HG03460 (cell line): ENCODE results near the gene HELZ2.

ENCODE experiments used
- ATAC-seq: cut with Tn5 transposase; IDR thresholded peaks from one replicate; pipeline ENCODE4 v1.9.1; 2021; ENCODE audit not compliant: unreplicated experiment

Gene HELZ2

DNA sequence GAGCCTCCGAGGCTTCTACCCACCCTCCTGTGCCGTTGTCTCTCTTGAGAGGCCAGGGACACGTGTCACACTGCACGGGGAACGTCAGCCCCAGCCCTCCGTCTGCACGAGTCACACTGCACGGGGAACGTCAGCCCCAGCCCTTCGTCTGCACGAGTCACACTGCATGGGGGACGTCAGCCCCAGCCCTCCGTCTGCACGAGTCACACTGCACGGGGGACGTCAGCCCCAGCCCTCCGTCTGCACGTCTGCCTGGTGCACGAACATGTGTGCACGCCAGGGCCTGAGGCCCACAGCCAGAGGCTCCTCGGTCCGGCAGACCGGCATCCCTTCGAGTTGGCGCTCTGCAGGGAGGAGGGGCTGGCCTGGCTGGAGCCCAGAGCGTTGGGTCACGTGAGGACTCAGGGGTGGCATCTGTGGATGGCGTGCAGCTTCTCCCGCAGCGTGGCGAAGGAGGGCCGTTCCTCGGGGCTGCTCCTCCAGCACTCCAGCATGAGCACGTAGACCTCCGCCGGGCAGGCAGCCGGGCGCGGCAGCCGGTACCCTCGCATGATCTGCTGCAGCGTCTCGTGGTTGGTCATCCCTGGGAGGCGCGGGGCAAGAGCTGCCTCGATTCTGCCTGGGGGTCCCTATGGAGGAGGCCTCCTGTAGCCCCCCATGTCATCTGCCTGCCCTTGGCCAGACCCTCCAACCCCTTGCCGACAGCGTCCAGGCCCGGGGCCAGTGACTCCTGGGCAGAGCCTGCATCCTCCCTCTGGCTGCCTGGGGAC, 33.4 kb downstream of the HELZ2 start:
- ATAC-seq: no peak

DNA sequence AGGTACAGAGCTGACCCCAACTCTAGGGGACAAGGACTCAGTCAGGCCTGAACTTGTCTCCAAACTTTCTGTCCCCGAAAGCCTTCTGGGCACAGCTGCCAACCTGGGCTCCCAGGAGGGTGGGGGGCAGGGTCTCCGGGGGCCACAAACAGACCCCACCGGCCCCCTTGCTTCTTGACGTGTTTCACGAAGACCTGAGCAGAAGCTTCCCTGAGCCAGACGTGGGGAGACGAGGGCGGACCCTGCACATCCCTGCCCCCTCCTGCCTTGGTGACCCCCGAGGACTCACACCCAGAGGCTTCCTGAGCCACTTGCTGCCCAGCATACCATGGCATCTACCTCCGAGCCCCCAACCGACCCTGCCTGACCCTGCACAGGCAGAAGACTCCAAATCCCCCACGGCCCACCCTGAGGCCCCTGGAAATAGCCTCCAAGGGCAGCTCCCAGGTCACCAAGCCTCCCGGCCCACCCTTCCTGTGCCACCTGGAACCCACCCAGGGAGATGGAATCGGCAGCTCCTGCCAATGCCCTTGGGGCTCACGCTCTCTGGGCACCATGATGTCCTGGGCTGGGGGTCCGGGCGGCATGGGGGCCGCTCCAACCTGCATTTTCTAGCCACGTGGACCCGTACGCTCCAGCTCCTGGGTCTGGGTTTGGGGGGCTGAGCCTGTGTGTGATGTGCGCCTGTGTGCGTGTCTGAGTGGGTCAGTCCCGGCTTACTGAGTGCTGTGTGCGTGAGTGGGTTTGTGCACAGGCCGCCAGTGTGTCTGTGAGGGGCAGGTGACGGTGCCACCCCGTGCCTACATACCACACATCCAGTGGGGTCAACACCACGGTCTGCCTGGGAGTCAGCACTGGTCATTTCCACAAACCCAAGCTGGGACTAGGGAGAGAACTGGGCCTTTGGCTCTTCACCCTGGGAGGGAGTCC, 34.3 kb downstream of the HELZ2 start:
- ATAC-seq: no peak

DNA sequence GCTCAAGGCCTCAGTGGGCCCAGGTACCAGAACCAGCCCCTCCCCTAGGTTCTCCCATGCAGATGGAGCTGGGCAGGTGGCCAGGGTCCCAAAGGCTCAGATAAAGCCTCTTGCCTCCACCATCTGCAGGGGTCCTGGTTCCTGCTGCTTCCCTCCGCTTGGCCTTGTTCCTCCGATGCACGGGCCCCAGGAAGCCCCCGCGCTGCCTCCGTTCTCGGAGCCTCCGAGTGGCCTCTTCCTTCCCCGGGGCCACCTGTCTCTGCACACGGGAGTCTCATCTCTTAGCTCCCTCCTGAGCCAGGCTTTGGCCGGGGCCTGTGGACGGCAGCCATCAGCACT, 35.0 kb downstream of the HELZ2 start:
- ATAC-seq: no peak

DNA sequence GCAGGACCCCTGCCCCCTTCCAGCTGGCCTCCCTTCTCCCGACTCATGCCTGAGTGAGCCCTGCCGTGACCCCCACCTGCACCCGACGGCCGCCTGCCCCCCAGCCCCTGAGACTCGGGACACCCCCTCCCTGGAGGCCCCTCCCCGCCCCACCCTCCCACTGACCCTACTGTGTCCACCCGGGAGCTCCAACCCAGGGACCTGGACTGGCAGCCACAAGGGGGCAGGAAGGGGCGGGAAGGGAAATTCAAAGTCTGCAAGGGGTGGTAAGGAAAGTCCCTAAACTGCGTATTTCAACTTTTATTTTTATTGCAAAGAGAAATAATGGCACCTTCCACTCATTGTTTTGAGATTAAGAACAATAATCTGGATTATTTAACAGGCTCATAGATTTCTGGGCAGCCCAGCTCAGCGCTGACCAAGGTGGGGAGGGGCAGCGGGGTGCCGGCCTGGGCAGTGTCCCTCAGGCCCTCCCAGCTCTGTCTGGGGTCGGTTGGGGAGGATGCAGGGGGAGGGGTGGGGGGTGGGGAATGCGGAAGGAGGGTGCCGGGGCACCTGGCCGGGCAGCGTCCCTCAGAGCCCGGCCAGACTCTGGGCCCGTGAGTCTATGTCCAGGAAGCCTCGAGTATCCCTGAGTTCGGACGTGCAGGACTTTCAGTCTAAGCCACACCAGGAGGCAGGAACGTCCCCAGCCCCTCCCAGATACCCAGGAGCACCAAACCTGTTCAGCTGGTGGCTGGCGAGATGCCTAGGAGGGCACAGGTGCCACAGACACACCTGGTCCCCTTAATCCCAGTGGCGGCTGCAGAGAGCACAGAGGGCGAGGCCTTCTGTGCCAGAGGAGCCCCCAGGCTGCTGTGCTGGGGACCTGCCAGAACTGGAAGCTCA, 35.6 kb downstream of the HELZ2 start:
- no peak for ATAC-seq

DNA sequence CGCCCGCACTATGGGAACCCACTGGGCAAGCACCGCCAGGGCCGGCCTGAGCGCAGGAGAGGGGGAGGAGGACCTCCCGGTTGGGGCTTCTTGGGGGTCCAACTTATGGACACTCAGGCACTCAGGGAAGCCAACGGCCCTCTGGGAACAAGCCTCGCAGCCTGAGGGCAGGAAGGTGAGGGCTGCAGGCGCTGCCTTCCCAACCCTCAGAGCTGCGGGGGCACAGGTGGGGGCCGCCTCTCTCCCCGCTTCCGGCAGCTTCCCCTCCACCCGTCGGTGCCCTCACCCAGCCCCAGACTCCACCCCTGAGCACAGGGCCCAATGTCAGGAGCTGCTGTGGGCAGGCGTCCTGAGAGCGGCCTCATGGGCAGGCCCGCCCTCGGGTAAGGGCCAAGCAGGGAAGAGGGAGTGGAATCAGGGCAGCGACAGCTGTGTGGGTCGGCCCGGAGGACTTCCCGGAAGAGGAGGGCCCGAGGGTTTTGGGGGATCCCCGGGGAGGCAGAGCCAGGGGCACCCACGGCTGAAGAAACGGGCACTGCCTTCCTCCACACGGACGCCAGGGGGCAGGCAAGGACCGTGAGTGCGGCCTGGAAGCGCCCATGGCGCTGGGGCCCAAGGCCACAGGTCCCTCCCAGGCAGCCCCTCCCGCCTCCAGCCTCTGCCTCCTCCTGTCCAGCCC, 36.4 kb downstream of the HELZ2 start:
- peak; percentile 86 for ATAC-seq

DNA sequence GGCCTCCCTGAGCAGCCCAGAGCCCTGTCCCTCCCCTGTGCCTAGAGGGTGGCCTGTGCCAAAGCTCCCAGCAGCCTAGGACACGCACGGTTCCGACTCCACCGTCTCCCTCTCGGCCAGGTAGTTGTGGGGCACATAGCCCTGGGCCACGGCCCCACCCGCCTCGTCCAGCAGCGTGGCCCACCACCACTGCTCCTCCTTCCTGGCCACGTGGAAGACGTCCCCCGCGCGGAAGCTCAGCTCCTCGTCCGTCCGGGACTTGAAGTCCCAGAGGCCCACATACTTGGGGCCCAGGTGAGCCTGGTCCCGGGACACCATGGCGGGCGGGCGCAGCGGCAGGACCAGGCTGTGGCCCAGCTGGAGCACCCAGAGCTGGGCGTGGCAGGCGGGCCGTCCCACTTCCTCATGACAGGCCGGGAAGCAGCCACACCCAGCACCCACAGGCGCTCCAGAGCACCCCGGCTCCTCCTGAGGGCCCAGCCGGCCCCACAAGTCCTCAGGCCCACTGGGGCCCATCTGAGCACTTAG, 37.0 kb downstream of the HELZ2 start, which contains the start of gene PTK6:
PTK6 (minus strand) TSS at position 380 of the 528 bp plus-strand sequence; CDS start at position 318, 62 bp downstream.
- peak; percentile 24 for ATAC-seq

DNA sequence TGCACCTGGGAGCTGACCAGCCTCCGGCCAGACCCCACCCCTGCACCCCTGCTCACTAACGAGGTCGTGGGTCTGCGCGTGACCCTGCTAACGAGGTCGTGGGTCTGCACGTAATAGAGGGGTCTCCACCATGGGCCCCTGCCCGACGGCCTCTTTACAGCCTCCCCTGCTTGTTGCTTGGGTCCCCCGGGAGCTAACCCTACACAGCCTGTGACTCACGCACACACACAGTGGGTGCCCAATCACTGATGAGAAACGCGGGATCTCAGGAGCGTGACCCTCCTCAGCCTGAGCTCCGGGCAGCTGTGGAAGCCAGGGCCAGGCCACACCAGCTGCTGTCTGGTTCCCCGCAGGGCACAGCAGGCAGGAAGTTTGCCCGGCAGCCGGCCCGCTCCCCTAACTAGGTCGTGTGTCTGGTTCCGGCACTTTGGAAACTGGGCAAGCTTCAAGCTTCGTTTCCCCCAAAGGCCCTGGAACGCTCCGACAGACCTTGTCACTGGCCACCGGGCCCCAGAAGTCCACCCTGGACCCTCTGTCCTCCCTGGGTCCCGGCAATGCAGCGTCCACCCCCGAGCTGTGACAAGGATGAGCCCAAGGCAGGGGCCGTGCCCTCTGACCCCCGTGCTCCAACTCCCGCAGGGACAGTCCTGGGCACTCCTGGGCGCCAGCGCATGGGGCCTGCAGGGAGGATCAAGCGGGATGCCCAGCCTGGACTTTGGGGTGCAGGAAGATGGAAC, 37.6 kb downstream of the HELZ2 start:
- ATAC-seq: no peak

DNA sequence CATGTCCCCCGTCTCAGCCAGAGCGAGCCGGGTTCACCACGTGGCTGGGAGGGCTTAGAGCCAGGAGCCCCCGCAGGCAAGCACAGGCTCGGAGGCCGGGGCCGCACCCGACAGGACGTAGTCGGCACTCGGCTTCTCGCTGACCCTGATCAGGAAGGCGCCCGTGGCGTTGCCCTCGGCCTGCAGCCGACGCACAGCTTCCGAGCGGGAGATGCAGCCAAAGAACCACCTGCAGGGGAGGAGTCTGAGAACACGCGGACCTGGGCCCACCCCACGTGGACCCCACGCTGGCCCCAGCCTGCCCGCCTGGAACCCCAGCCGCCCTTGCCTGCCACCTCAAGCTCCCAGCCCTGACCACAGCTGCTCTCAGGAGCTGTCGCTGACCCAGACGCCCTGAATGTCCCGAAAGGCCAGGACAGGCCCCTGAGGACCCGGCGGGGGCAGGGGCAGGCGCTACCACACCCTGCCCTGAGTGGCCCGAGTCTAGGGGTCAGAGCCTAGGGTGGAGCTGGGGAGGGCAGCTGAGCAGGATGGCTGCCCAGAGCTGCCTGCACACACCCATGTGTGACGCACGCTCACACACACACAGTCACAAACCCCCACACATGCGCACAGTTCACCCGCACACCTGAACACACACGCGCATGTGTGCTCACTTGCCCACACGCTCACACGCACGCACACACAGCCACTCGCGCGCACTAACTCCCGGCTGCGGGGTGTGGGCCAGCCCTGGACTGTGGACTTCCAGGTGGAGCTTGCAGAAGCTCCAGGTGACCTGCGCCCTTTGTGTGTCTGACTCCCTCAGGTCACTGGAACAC, 39.0 kb downstream of the HELZ2 start:
- no peak for ATAC-seq

DNA sequence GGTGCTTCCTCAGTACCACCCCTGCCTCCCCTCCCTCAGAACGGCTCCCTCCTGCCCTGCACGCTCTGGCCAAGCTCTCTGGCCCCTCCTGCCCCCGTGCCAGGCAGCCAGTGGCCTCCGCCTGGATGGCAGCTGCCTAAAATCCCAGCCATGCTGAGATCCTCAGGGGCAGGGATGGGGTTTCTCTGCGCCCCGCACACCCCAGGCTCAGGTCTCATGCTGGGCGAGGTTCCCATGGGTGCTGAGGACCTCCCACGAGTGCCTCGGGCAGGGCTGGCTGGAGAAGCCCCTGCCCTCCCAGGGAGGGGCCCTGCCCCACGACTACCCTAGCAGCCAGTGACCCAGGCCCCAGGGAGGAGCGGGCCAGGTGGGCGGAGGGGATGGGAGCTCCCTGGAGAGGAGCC, 39.6 kb downstream of the HELZ2 start:
- ATAC-seq: no peak

DNA sequence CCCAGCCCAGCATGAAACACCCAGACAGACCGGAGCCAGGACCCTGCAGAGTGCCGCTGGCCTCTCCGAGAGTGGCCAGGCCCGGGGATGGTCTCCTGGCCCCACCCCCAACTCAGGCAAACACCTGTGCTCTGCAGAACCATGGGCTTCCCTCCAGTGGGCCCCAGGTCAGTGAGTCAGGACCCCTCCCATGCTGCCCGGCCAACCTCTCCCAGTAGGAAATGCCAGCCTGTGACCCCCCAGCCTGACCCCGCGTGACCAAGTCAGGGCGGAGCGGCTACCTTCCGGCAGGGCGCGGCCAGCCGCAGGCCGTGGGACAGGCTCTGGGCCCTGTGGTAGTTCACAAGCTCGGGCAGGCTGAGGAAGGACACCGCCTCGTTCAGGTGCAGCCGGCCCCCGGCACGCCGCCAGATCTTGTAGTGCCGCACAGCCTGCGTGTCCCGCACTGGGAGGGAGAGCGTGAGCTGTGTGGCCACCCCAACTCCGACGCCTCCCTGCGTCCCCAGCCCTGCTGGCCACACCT, 40.1 kb downstream of the HELZ2 start:
- no peak for ATAC-seq

DNA sequence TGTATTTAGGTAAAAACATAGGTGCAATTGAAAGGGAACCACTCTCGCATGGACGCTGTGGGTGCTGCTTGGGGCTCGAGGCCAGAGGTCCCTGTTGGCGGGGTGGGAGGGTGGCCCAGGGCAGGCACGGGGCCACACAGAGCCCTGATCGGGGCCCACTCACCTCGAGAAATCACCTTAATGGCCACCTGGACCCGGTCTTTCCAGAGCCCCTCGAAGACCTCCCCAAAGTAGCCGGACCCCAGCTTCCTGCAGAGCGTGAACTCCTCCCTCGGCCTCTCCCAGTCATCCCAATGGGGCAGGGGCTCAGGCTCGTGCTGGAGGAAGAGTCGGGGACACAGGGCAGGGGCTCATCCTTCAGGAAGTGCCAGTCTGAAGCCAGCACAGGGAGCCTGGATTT, 40.7 kb downstream of the HELZ2 start:
- no peak for ATAC-seq

DNA sequence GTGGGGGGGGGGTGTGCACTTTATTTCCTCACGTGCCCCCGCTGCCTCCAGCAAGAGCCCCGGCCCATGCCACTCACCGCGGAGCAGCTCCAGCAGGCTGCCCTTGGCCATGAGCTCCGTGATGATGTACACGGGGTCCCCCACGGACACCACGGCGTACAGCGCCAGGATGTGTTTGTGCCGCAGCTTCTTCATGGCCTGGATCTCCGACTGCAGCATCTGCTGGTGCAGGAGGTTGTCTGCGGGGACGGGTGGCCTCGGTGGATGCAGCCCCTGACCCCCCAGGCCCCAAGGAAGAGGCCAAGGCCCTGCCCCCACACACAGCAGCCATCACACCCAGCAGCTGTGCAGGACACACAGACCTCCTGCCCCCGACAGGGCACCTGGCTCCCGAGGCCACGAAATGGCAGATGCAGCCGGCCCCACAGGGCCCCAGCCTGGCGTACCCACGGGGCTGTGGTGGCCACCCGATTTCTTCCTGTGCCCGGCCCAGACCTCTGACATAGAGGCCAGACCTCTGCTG, 41.5 kb downstream of the HELZ2 start:
- no peak for ATAC-seq

DNA sequence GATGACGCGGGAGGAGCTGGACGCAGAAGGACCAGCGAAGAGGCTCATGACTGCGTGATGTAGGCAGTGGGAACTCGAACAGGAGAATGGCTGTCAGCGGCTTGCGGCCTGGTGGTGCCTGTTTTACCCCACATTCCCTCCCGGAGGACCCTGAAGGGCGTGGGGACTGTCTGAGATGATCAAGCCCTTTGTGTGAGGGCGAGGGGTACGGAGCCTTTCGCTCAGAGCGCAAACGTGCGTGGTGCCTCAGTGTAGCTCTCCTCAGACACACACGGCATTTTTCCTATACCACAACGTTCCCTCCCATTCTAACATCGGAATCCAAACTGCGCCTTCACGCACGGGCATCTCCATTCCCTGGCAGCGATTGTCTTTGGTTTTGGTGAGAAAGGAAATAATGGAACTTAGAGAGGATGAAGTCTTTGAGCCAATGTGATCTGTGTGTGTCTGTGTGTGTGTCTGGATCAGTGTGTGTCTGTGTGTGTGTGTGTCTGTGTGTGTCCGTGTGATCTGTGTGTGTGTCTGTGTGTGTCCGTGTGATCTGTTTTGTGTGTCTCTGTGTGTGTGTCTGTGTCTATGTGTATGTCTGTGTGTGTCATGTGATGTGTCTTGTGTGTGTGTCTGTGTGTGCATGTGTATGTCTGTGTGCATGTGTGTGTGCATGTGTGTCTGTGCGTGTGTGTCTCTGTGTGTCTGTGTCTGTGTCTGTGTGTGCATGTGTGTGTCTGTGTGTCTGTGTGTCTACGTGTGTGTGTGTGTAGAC, 42.2 kb downstream of the HELZ2 start:
- ATAC-seq: no peak

DNA sequence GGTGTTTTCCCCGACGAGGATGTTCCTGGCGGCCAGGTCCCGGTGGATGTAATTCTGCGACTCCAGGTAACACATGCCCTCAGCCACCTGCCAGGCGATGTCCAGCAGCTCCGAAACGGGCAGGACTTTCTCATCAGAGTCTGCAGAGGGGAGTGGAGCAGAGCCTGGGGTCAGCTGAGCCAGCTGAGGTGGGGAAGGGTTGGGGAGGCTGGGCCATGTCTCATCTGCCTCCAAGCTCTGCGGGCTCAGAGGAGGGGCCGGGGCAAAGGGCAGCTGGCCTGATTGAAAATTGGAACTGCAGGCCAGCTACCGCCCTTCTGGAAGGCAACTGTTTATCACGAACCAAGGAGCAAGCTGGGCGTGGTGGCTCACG, 43.3 kb downstream of the HELZ2 start:
- ATAC-seq: no peak

DNA sequence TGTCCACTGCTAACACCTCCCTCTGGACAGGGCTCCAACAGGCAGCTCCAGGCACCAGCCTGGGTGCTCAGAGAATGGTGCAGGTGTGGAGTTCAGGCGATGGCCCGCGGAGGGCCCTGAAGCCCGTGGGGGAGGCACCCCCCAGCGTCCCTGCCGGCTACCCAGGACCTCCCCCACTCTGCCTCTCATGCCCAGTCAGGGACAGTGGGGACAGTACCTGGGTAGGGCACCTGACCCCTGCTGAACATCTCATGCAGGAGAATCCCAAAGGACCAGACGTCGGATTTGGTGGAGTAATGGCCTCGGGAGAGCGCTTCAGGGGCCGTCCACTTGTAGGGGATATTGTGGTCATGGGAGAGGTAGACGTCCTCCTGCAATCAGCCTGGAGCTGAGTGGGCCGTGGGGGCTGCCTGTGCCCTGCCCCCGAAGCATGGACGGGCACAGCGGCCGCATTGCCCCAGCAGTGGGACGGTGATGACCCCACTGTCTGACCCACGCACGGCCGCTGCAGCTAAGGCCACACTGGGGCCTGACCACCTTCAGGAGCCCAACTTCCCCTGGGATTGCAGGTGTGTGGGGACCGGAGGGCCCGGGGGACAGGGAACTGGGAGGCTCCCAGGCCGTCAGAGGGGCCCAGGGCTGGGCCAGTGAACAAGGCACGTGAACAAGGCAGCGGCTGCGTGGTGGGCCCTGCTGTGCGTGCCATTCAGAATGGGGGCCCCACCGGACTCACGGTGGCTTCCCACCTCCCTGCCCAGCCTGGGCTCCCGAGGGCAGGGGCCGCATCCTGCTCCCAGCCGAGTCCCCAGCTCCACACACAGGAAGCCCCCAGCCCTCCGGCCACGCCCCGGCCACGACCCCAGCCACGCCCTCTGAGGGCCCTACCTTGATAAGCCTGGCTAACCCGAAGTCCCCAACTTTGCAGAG, 43.9 kb downstream of the HELZ2 start:
- ATAC-seq: no peak

DNA sequence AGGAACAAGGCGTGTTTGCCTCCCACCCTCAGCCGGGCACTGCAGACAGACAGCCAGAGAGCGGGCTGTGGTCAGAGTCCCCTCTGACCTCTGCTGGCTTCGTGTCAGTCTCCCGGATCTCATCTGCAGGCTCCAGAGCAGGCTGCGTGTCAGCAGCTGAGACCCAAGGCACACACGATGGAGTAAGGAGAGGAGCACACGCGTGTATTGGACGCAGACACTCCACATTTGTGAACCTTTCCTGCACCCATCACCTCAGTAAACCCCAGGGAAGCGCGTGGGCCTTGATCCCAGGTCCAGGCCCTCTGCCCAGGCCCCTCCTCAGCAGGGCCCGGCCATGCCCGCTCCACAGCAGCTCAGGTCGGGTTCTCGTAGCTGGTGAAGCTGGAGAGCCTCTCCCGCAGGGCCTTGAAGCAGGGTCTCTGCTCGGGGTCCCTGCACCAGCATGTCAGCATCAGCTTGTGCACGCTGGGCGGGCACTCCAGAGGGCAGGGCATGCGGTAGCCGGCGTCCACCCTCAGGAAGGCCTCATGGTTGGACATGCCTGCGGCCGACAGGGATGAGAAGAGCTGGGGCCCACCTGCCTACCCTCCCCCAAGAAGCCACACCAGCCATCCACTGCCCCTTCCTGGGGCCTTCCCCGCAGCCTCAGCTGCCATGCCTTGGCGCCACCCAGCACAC, 44.7 kb downstream of the HELZ2 start:
- no peak for ATAC-seq
